Measurements from ENCODE around the gene CHKB.
A peak's percentile ranks its signal among the peaks of the same experiment; 100 is the strongest.

The CHKB gene

DNA sequence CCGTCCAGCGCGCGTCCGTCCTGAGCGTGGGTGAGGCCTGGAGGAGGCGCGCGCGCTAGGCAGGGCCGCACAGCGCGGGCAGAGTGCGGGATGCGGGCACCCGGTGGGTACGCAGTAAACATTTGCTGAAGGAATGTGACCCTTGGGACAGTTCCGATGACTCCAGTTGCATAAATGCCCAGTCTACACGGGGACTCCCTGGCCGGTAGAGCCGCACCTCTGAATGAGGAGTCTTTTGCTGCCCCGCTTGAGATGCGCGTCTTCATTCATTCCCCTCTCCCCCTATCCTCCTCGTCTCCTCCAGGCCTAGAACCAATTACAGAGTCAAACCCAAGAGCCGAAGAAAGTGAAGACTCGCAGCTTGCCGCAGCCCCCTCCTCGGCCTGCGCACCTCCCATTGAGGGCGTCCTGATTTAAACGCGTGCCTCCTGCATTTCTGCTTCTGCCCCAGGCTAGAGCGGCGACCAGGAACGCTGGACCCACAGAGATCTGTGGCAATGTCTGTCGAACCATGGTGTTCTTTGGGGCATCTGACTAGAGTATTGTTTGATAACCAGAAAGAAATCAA lies 729 bp upstream of the CHKB start:
- DNase-seq (ENCODE audit: low read depth) = no peak
- H3K4me3 ChIP-seq (ENCODE audit: low read depth, low read length) = peak overlapping the region; percentile 76
- TF ChIP-seq, protein P1, sequence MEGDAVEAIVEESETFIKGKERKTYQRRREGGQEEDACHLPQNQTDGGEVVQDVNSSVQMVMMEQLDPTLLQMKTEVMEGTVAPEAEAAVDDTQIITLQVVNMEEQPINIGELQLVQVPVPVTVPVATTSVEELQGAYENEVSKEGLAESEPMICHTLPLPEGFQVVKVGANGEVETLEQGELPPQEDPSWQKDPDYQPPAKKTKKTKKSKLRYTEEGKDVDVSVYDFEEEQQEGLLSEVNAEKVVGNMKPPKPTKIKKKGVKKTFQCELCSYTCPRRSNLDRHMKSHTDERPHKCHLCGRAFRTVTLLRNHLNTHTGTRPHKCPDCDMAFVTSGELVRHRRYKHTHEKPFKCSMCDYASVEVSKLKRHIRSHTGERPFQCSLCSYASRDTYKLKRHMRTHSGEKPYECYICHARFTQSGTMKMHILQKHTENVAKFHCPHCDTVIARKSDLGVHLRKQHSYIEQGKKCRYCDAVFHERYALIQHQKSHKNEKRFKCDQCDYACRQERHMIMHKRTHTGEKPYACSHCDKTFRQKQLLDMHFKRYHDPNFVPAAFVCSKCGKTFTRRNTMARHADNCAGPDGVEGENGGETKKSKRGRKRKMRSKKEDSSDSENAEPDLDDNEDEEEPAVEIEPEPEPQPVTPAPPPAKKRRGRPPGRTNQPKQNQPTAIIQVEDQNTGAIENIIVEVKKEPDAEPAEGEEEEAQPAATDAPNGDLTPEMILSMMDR (IDR thresholded peaks at IDR 0.05; ENCODE audit: control insufficient read depth, extremely low read depth, insufficient read depth) = no peak

DNA sequence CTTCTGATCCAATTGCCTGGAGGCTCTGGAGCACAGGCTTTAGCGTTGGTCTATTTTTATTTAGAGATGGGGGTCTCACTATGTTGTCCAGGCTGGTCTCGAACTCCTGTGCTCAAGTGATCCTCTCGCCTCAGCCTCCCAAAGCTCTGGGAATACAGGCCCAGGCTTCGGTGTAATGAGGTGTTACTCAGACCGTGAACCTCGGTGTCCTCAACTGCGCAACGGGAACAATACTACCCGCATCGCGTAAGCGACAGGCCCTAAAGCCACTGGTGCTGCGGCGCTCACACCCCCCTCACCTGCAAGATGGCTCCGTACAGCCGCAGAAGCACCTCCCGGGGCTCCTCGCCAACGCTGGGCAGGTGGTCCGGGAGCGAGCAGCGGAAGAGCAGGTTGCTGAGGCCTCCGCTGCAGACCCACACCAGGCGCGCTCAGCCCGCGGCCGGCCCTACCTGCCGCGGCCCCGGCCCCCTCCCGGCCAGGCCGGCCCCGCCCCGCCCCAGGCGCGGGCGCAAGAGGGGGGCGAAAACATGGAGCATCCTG lies 628 bp downstream of the CHKB start:
- TF ChIP-seq, protein P1 (IDR thresholded peaks at IDR 0.05; ENCODE audit: control insufficient read depth, extremely low read depth, insufficient read depth) = no peak
- no peak for DNase-seq (ENCODE audit: low read depth)
- H3K4me3 ChIP-seq (ENCODE audit: low read depth, low read length) = peak overlapping the region; percentile 76

DNA sequence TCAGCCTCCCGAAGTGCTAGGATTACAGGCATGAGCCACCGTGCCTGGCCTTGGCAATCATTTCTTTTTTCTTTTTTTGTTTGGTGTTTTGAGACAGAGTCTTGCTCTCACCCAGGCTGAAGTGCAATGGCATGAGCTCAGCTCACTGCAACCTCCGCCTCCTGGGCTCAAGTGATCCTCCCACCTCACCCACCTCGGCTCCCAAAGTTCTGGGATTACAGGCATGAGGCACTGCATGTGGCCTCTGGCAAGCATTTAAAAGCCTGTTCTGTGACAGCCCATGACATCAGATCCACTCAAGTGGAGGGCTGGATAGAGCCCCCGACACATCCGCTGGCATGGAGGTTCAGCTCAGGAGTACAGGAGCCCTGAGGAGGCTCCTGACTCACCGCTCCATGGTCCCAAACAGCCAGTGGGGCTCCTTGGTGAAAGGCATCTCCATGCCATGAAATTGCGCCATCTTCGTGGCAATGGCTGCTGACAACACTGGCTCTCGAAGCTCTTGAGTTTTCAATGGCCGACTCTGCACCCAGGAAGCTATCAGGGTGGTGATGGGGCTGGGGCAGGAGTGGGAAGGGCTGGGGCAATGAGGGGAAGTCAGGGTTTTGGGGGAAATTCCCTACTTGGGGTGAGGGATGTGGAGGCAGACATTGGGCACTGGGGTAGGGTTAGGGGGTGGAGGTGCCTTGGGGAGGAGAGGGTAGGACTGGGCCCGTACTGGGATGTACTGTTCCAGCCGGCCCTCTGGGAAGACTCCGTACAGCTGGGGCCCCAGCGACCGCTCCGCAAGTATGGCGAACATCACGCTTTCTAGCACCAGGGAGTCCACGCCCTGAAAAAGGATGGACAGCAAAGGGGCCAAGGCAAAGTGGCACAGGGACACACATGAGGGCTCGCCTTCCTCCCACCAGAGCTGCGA lies 1.4 kb downstream of the CHKB start:
- TF ChIP-seq, protein P1 (IDR thresholded peaks at IDR 0.05; ENCODE audit: control insufficient read depth, extremely low read depth, insufficient read depth) = no peak
- DNase-seq (ENCODE audit: low read depth) = no peak
- H3K4me3 ChIP-seq (ENCODE audit: low read depth, low read length) = peak overlapping the region; percentile 76

DNA sequence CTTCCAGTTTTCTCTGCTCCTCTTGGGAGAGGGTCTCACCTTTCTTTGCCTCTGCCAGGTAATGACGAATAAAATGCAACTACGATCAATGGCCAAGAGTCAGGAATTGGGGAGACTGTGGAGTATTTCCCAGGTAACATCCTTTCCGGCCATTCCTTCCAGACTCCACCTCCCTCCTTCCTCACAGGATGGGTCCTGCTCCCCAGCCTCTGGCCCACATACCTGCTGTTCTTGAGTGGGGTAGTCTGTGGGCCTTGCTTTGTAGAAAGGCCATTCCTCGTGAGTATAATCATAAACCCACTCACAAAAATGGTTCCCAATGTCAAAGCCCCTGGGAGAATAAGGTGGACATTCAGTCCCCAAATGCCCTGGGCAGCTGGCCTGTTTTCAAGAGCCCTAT lies 2.9 kb downstream of the CHKB start:
- no peak overlapping the region for H3K4me3 ChIP-seq (ENCODE audit: low read depth, low read length)
- TF ChIP-seq, protein P1 (IDR thresholded peaks at IDR 0.05; ENCODE audit: control insufficient read depth, extremely low read depth, insufficient read depth) = no peak
- no peak for DNase-seq (ENCODE audit: low read depth)

DNA sequence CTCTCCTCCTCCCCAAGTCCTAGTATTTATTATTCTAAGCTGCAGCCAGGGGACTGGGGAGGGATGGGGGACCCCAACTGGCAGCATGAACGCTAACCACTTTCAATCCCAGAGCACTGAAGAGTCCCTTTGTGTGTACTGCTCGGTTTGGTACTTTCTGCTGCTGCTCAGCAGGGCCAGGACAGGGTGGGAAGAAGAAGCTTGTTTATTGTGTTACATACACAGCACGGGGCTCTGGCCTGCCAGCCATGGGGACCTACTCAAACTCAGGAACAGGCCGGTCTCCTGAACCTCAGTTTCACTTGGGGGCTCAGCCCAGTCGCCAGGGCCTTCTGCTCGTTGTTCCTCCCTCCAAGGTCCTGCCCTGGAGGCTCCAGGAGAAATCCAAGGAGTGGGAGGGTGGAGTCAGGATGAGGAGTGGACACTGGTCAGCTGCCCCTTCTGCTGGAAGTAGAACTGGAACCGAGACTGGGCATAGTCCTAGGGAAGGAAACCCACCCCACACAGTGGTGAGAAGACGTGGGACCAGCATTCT lies 3.8 kb downstream of the CHKB start:
- TF ChIP-seq, protein P1 (IDR thresholded peaks at IDR 0.05; ENCODE audit: control insufficient read depth, extremely low read depth, insufficient read depth) = no peak
- no peak overlapping the region for H3K4me3 ChIP-seq (ENCODE audit: low read depth, low read length)
- no peak for DNase-seq (ENCODE audit: low read depth)

- no peak within 1 kb of the TSS for H3K4me3 ChIP-seq (ENCODE audit: low read depth, low read length)
- TF ChIP-seq, protein P1 (IDR thresholded peaks at IDR 0.05; ENCODE audit: control insufficient read depth, extremely low read depth, insufficient read depth) = no peak
- no peak for DNase-seq (ENCODE audit: low read depth)
Measured at GRCh38 chr22:50577987-50578775, 4.5 kb downstream of the CHKB start, which contains the start of gene CPT1B. Gene CPT1B (minus strand): TSS chr22:50578427. CDS start chr22:50577915, 512 bp downstream.

Data from LNCaP clone FGC (cell line).